ENCODE data around the gene CNTNAP5.

CNTNAP5 gene

GRCh38 chr2:124489686-124490085 is 464.6 kb downstream of the CNTNAP5 start:
- Histone ChIP-seq H3K27me3 (ENCODE audit: insufficient read depth, low read length, poor library complexity, severe bottlenecking) (no peaks in the 10 kb centered on the region), H3K36me3 (ENCODE audit: insufficient read depth, low read length) (no peaks in the 10 kb centered on the region), H3K9ac (ENCODE audit: low read depth, low read length, poor library complexity, severe bottlenecking) (no peak overlapping the region), H3F3A (ENCODE audit: low read depth) (no peaks in the 10 kb centered on the region), H3K9me3 (ENCODE audit: insufficient read depth, low read depth, low read length) (no peaks in the 10 kb centered on the region), H3K4me3 (ENCODE audit: low read length, poor library complexity, severe bottlenecking) (no peak overlapping the region), H2AFZ (ENCODE audit: low read length) (no peak overlapping the region), H4K20me1 (ENCODE audit: insufficient read depth, low read length, poor library complexity, severe bottlenecking) (no peaks in the 10 kb centered on the region), H3K9me2 (replicated peaks; ENCODE audit: low read depth, low read length) (no peaks in the 10 kb centered on the region), H3K79me2 (ENCODE audit: insufficient read depth, low read length) (no peaks in the 10 kb centered on the region), H3K4me2 (ENCODE audit: low read depth, low read length, poor library complexity, severe bottlenecking) (no peak overlapping the region), H3K4me1 (ENCODE audit: insufficient read depth, low read length, poor library complexity, severe bottlenecking) (no peaks in the 10 kb centered on the region)
- TF ChIP-seq EZH2phosphoT487 (IDR thresholded peaks at IDR 0.05; ENCODE audit: borderline replicate concordance) (no peak), CTCF (conservative IDR thresholded peaks at IDR 0.05; ENCODE audit: low read length) (no peak)

GRCh38 chr2:124501575-124502152 is 476.6 kb downstream of the CNTNAP5 start:
- Histone ChIP-seq H3K9ac (ENCODE audit: low read depth, low read length, poor library complexity, severe bottlenecking) (no peak overlapping the region), H3K4me1 (ENCODE audit: insufficient read depth, low read length, poor library complexity, severe bottlenecking) (no peaks in the 10 kb centered on the region), H3K36me3 (ENCODE audit: insufficient read depth, low read length) (no peaks in the 10 kb centered on the region), H3K4me2 (ENCODE audit: low read depth, low read length, poor library complexity, severe bottlenecking) (no peak overlapping the region), H4K20me1 (ENCODE audit: insufficient read depth, low read length, poor library complexity, severe bottlenecking) (no peaks in the 10 kb centered on the region), H3K4me3 (ENCODE audit: low read length, poor library complexity, severe bottlenecking) (no peak overlapping the region), H2AFZ (ENCODE audit: low read length) (no peak overlapping the region), H3K9me3 (ENCODE audit: insufficient read depth, low read depth, low read length) (no peaks in the 10 kb centered on the region), H3F3A (ENCODE audit: low read depth) (no peaks in the 10 kb centered on the region), H3K27me3 (ENCODE audit: insufficient read depth, low read length, poor library complexity, severe bottlenecking) (no peaks in the 10 kb centered on the region), H3K9me2 (replicated peaks; ENCODE audit: low read depth, low read length) (no peaks in the 10 kb centered on the region), H3K79me2 (ENCODE audit: insufficient read depth, low read length) (no peaks in the 10 kb centered on the region)
- TF ChIP-seq CTCF (conservative IDR thresholded peaks at IDR 0.05; ENCODE audit: low read length), result no peak
- no peak for TF ChIP-seq EZH2phosphoT487 (IDR thresholded peaks at IDR 0.05; ENCODE audit: borderline replicate concordance)

- H3K4me2 ChIP-seq (ENCODE audit: low read depth, low read length, poor library complexity, severe bottlenecking), result no peak overlapping the region
- no peak overlapping the region for H3K9ac ChIP-seq (ENCODE audit: low read depth, low read length, poor library complexity, severe bottlenecking)
- no peaks in the 10 kb centered on the region for H3K4me1 ChIP-seq (ENCODE audit: insufficient read depth, low read length, poor library complexity, severe bottlenecking)
- no peak overlapping the region for H3K4me3 ChIP-seq (ENCODE audit: low read length, poor library complexity, severe bottlenecking)
- no peaks in the 10 kb centered on the region for H3K9me3 ChIP-seq (ENCODE audit: insufficient read depth, low read depth, low read length)
- no peaks in the 10 kb centered on the region for H3K27me3 ChIP-seq (ENCODE audit: insufficient read depth, low read length, poor library complexity, severe bottlenecking)
- H4K20me1 ChIP-seq (ENCODE audit: insufficient read depth, low read length, poor library complexity, severe bottlenecking), result no peaks in the 10 kb centered on the region
- no peaks in the 10 kb centered on the region for H3F3A ChIP-seq (ENCODE audit: low read depth)
- no peaks in the 10 kb centered on the region for H3K36me3 ChIP-seq (ENCODE audit: insufficient read depth, low read length)
- no peaks in the 10 kb centered on the region for H3K9me2 ChIP-seq (replicated peaks; ENCODE audit: low read depth, low read length)
- H2AFZ ChIP-seq (ENCODE audit: low read length), result no peak overlapping the region
- TF ChIP-seq CTCF (conservative IDR thresholded peaks at IDR 0.05; ENCODE audit: low read length) (no peak), EZH2phosphoT487 (IDR thresholded peaks at IDR 0.05; ENCODE audit: borderline replicate concordance) (no peak)
- no peaks in the 10 kb centered on the region for H3K79me2 ChIP-seq (ENCODE audit: insufficient read depth, low read length)
Observed at GRCh38 chr2:124514236-124514635, 489.1 kb downstream of the CNTNAP5 start.
